HCT116 (cell line): ENCODE results near the gene CENPM. TPM values are rescaled to one million over a fixed set of nuclear protein-coding genes. Genes with fewer than 3 reads are reported as not detected.

Source experiments
- ATAC-seq: fragments of 200-7000 bp; cut with Tn5 transposase; 2 replicates; pipeline ENCODE4 v1.9.1; 2020; ENCODE audit warnings: mild to moderate bottlenecking, moderate library complexity
- BruUV-seq: library from RNA; stranded (reverse); fragments of 400-500 nt; replicated peaks from 2 replicates; lab custom pipeline; 2021; lab: Mats Ljungman, UMichigan
- CTCF ChIA-PET: fragments of 300-600 bp; sonication (Branson Sonifier 250); formaldehyde crosslinking; loops from one replicate; lab custom pipeline; 2021; ENCODE audit warnings: antibody characterized with exemption; lab: Charles Lee
- POLR2A ChIA-PET: fragments of 300-600, 350-600 bp; sonication (Branson Sonifier 250); formaldehyde crosslinking; loops from one replicate; lab custom pipeline; 2021; ENCODE audit warnings: antibody characterized with exemption; lab: Charles Lee
- RAD21 ChIA-PET, 2 experiments: fragments of 300-600 bp; sonication (Branson Sonifier 250); formaldehyde crosslinking; loops; one replicate each; lab custom pipeline; 2023; ENCODE audit warnings: low total read pairs in 2 of 2; ENCODE audit not compliant: uncharacterized antibody in 2 of 2, unreplicated experiment in 2 of 2, low non-redundant PET in 1 of 2; lab: Charles Lee
- DNase-seq: peaks from one replicate; pipeline ENCODE4 v3.0.0-alpha.2; 2010; ENCODE audit warnings: low read depth, low spot score
- H2AFZ ChIP-seq: fragments of 200-600 bp; shearing (Covaris generic), sonication (generic); 2 replicates; pipeline ENCODE4 v1.6.1; 2017; ENCODE audit warnings: low read depth, mixed run types, mixed read lengths, antibody characterized with exemption, low read length; ENCODE audit not compliant: poor library complexity, severe bottlenecking
- H3K27ac ChIP-seq: 2 replicates; pipeline ENCODE4 v1.5.1; 2012; ENCODE audit warnings: low read depth, low read length
- H3K27me3 ChIP-seq: fragments of 200-600 bp; sonication (generic); 2 replicates; pipeline ENCODE4 v1.6.1; 2016; ENCODE audit warnings: mixed run types, low read length, mixed read lengths; ENCODE audit not compliant: insufficient read depth
- H3K36me3 ChIP-seq, 2 experiments: fragments of 200-500 bp in 1 of 2; fragments of 200-600 bp in 1 of 2; sonication (Bioruptor generic) in 1 of 2; sonication (generic) in 1 of 2; 2 replicates each; pipeline versions ENCODE4 v1.5.1 to v1.6.1; 2014 to 2016; ENCODE audit warnings: low read length in 2 of 2, inconsistent platforms in 1 of 2, mixed read lengths in 1 of 2, mixed run types in 1 of 2; ENCODE audit not compliant: insufficient read depth in 2 of 2, control insufficient read depth in 1 of 2
- H3K4me1 ChIP-seq, 2 experiments: fragments of 200-600 bp in 1 of 2; sonication (generic) in 1 of 2; 2 replicates each; pipeline versions ENCODE4 v1.5.1 to v1.6.1; 2012 to 2017; ENCODE audit warnings: low read length in 2 of 2, inconsistent platforms in 1 of 2, mild to moderate bottlenecking in 1 of 2, mixed read lengths in 1 of 2, mixed run types in 1 of 2, moderate library complexity in 1 of 2; ENCODE audit not compliant: insufficient read depth in 2 of 2, control insufficient read depth in 1 of 2
- H3K4me2 ChIP-seq: fragments of 200-600 bp; sonication (generic); 2 replicates; pipeline ENCODE4 v1.6.1; 2017; ENCODE audit warnings: mixed run types, low read length, mixed read lengths
- H3K4me3 ChIP-seq, 2 experiments: fragments of 200-600 bp in 1 of 2; sonication (generic) in 1 of 2; replicated peaks in 1 of 2; 2 replicates each; pipeline ENCODE4 v1.5.1; 2011 to 2016; ENCODE audit warnings: low read length in 2 of 2, control low read depth in 1 of 2, low read depth in 1 of 2, mild to moderate bottlenecking in 1 of 2, mixed read lengths in 1 of 2, mixed run types in 1 of 2
- H3K79me2 ChIP-seq: fragments of 200-600 bp; sonication (generic); 2 replicates; pipeline ENCODE4 v1.6.1; 2017; ENCODE audit warnings: mild to moderate bottlenecking, mixed run types, low read length, moderate library complexity, mixed read lengths; ENCODE audit not compliant: insufficient read depth
- H3K9ac ChIP-seq: fragments of 200-600 bp; sonication (generic); 2 replicates; pipeline ENCODE4 v1.6.1; 2016; ENCODE audit warnings: low read length, mixed read lengths
- H3K9me2 ChIP-seq: fragments of 200-600 bp; sonication (generic), shearing (Covaris generic); 2 replicates; pipeline ENCODE4 v1.6.1; 2017; ENCODE audit warnings: mixed run types, mild to moderate bottlenecking, moderate library complexity; ENCODE audit not compliant: insufficient read depth
- H3K9me3 ChIP-seq, 2 experiments: fragments of 200-500 bp in 1 of 2; fragments of 200-600 bp in 1 of 2; sonication (Bioruptor generic) in 1 of 2; sonication (generic) in 1 of 2; 2 replicates each; pipeline ENCODE4 v1.6.1; 2014 to 2017; ENCODE audit warnings: low read length in 2 of 2, mixed read lengths in 2 of 2, inconsistent platforms in 1 of 2, low read depth in 1 of 2, mild to moderate bottlenecking in 1 of 2, mixed run types in 1 of 2, moderate library complexity in 1 of 2; ENCODE audit not compliant: control insufficient read depth in 1 of 2, insufficient read depth in 1 of 2
- H4K20me1 ChIP-seq: fragments of 200-600 bp; sonication (generic), shearing (Covaris generic); 2 replicates; pipeline ENCODE4 v1.6.1; 2017; ENCODE audit warnings: mixed run types, mild to moderate bottlenecking, moderate library complexity; ENCODE audit not compliant: insufficient read depth
- CTCF ChIP-seq, 3 experiments: fragments of 200-600 bp in 1 of 3; sonication (generic) in 1 of 3; IDR thresholded peaks in 2 of 3; conservative IDR thresholded peaks in 1 of 3; 2 replicates each; pipeline ENCODE4 v1.5.1; 2012 to 2017; ENCODE audit warnings: low read depth in 2 of 3, low read length in 2 of 3, antibody characterized with exemption in 1 of 3, borderline replicate concordance in 1 of 3, control low read depth in 1 of 3, mild to moderate bottlenecking in 1 of 3, mixed read lengths in 1 of 3, mixed run types in 1 of 3, moderate library complexity in 1 of 3; ENCODE audit not compliant: insufficient read depth in 1 of 3
- ELF1 ChIP-seq: IDR thresholded peaks from 2 replicates; pipeline ENCODE4 v1.6.1; 2012; ENCODE audit warnings: low read depth, borderline replicate concordance
- POLR2AphosphoS5 ChIP-seq: IDR thresholded peaks from 2 replicates; pipeline ENCODE4 v1.6.1; 2011; ENCODE audit warnings: mild to moderate bottlenecking, low read depth, low read length, moderate library complexity
- RAD21 ChIP-seq: IDR thresholded peaks from 2 replicates; pipeline ENCODE4 v1.6.1; 2012; ENCODE audit warnings: low read depth, mild to moderate bottlenecking
- intact Hi-C: fragments of 100-400 bp; cut with micrococcal nuclease; formaldehyde crosslinking; loops from 2 replicates; pipeline ENCODE4 v1.10.0; 2022
- total RNA-seq: library from RNA; stranded (reverse); gene quantifications from one replicate; pipeline ENCODE4 v1.2.1, GENCODE V29; 2021; ENCODE audit not compliant: unreplicated experiment

Gene CENPM
- total RNA-seq, 1 experiment from 2014 or later = 44.7 TPM

- no peaks in the 10 kb centered on the region for H3K9me2 ChIP-seq
Observed at GRCh38 chr22:41968601-41969000, 21.6 kb upstream of the CENPM start.

GRCh38 chr22:41966607-41967240 lies 19.8 kb upstream of the CENPM start:
- Histone ChIP-seq H3K4me3 (no peak overlapping the region), H3K36me3 (no peaks in the 10 kb centered on the region), H3K4me2 (no peak overlapping the region), H3K9ac (no peak overlapping the region), H2AFZ (no peak overlapping the region), H3K27ac (no peak overlapping the region), H3K27me3 (no peaks in the 10 kb centered on the region), H3K9me3 (no peaks in the 10 kb centered on the region; a peak in 1 of 4 replicates), H4K20me1 (no peaks in the 10 kb centered on the region), H3K79me2 (no peaks in the 10 kb centered on the region), H3K4me1 (peaks cover 0 to 17% of the 10 kb centered on the region in 2 experiments; a peak in 1 of 4 replicates), H3K9me2 (no peaks in the 10 kb centered on the region)
- peak; percentile 48 for DNase-seq
- intact Hi-C loops = loop anchor here (2.0 to 5.0 kb wide), 2 partner anchors 146 to 478 kb away; no protein-coding TSS in a partner anchor
- ATAC-seq = peak; percentile 77
- peak; percentile 67 for TF ChIP-seq RAD21
- TF ChIP-seq ELF1 = no peak
- TF ChIP-seq CTCF (IDR thresholded peaks at IDR 0.05 in 2 of 3, conservative IDR thresholded peaks at IDR 0.05 in 1 of 3; ENCODE audit: borderline replicate concordance in 1 of 3, insufficient read depth in 1 of 3, low read depth in 2 of 3, low read length in 2 of 3) = peak; percentile 37 to 58 (median 42); a peak in 4 of 6 replicates
- RAD21 ChIA-PET = interaction anchor here in 1 of 2 experiments (0.6 kb wide), 1 partner anchor 133 kb away, joined by 4 read pairs; no protein-coding TSS in a partner anchor
- no TSS peak for BruUV-seq
- CTCF ChIA-PET = interaction anchor here (0.9 to 1.2 kb wide), 3 partner anchors 11 to 146 kb away, joined by 3 read pairs; partner anchors contain the start of gene NDUFA6
- POLR2A ChIA-PET = no interaction called here

More at GRCh38 chr22:41968601-41969000, 21.6 kb upstream of the CENPM start:
- H3K36me3 ChIP-seq = no peaks in the 10 kb centered on the region
- no peaks in the 10 kb centered on the region for H3K79me2 ChIP-seq
- H3K27me3 ChIP-seq = no peaks in the 10 kb centered on the region
- DNase-seq (no peak), ATAC-seq (no peak)
- POLR2A ChIA-PET = interaction anchor here (0.6 kb wide), 1 partner anchor 12 kb away, joined by 4 read pairs; no protein-coding TSS in a partner anchor
- H2AFZ ChIP-seq = no peak overlapping the region
- no peak overlapping the region for H3K27ac ChIP-seq
- CTCF ChIA-PET = interaction anchor here (1.0 kb wide), 1 partner anchor 144 kb away, joined by 3 read pairs; no protein-coding TSS in a partner anchor
- no peak overlapping the region for H3K4me3 ChIP-seq
- no peak overlapping the region for H3K4me2 ChIP-seq
- intact Hi-C loops = loop anchor here (5.0 kb wide), 1 partner anchor 144 kb away; no protein-coding TSS in a partner anchor
- H3K9me3 ChIP-seq = no peaks in the 10 kb centered on the region; a peak in 1 of 4 replicates
- RAD21 ChIA-PET = no interaction called here
- no TSS peak for BruUV-seq
- TF ChIP-seq POLR2AphosphoS5 (no peak), ELF1 (no peak)
- H4K20me1 ChIP-seq = no peaks in the 10 kb centered on the region
- peaks cover 0 to 17% of the 10 kb centered on the region in 2 experiments; a peak in 1 of 4 replicates for H3K4me1 ChIP-seq
- no peak overlapping the region for H3K9ac ChIP-seq
